Hematopoietic multipotent progenitor cell treated with erythropoietin and hydrocortisone succinate and interleukin-3 and kit ligand, for 8 days (in vitro differentiated cells): ENCODE results near the gene TRAPPC10.
A peak's percentile ranks its signal among the peaks of the same experiment; 100 is the strongest.

Experiments
- DNase-seq: peaks from one replicate; pipeline ENCODE4 v3.0.0-alpha.2; 2015

Gene TRAPPC10

DNA sequence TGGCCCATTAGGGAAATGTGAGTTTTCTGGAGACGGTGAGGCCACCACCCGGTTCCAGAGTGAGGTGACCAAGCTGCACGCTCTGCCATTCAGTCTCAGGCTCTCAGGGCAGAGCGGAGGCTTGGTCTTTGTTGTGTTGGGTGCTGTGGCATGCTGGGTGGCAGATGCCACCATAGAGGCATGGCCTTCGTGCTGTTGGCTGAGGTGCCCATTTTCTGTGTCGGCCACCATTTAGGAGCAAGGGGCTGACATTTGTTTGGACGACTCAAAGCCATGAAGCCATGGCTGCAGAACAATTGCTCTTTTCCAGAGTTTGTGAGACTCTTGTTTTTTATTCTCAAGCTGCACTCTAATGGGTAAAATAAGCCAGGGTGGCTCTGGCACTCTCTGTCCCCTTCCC lies 58.3 kb downstream of the TRAPPC10 start:
- DNase-seq: no peak

DNA sequence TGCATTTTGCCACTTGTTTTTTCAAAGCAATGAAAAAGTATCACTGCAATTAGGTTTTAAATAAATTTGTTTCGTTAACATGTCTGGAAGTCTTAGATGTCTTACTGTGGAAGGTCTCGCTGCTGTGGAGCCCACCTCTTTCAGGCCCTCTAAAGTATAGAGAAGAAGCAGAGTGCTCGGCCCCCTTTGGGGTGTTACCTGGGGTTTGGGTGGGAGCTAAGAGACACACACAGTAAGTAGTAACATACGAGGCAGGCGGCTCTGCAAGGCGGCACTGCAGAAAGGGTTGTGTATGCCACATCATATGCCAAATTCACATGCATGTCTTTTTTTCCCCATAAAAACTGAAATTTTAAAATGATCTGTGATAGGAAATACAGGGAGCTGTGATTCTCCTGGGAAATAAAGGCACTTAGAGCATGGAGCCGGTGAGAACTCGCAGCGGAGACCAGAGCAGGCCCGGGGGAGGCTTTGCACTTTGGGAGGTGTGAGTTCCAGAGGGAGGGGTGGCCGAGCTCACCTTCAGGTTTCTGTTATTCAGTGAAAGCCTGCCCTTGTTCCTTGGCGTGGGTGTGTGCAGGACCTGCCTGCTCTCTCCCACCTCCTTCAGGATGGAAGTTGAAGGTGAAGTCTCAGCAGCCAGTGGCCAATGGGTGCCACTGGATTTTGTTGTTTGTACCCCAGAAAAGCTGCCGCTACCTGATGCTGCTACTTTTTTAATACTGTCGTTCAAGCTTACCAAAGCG lies 59.4 kb downstream of the TRAPPC10 start:
- DNase-seq: no peak

DNA sequence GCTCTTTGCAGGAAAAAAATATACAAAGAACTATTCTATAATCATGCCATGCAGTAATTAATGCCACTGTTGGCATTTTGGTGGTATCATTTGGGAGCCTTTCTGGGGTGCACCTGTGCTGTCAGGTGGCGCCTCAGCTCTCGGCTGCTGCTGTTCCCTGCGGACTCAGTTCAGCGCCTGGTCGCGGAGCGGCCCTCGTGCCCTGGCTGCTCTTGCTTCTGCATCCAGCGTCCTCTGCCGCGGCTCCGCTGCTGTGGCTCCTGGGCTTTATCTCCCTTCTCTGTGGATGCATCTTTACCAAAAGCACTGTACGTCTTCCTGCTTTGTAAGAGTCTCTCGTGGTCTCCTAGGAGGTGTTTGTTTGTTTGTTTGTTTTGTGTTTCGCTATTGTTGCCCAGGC lies 60.0 kb downstream of the TRAPPC10 start:
- no peak for DNase-seq

DNA sequence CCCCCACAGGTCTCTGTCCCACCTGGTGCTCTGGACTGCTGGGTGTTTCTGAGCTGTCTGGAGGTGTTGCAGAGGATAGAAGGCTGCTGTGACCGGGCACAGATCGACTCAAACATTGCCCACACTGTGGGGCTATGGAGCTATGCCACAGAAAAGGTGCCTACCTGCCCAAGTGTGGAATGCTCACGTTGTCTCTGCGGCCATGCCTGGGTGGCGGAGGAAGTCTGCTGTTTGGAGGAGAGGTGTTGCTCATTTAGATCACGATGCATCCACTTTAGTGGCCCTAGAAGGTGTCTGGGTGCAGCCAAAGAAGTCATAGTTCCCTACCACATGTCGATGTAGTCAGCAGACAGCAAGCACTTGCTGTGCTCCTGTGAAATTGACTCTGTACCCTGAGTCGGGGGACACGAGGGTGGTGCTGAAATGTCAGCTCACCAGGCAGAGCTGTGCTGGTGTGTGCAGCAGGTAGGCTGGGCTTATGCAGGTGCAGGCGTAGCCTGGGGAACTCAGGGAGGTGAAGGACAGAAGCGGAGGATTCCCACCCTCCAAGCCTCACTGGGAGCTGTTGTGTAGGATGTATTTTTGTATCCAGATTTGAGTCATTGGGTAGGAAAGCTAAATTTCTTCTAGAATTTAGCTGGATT lies 62.3 kb downstream of the TRAPPC10 start:
- no peak for DNase-seq

DNA sequence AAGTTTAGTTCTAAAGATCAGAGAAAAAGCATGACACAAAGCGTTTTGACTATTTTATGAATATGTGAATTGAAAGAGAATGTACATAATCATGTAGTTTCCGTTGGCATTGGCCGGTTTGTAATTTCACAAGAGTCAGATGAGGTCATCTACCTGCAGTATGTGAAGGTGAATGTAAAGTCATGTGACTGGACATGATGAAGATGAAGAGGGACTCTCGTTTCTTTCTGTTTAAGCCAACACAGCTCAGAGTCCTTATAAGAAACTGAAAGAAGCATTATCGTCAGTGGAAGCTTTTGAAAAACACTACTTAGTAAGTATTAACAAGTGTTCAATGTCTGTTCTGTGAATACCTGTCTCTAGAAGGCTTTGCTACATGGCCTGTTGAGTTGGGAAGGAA lies 64.2 kb downstream of the TRAPPC10 start:
- DNase-seq: no peak

DNA sequence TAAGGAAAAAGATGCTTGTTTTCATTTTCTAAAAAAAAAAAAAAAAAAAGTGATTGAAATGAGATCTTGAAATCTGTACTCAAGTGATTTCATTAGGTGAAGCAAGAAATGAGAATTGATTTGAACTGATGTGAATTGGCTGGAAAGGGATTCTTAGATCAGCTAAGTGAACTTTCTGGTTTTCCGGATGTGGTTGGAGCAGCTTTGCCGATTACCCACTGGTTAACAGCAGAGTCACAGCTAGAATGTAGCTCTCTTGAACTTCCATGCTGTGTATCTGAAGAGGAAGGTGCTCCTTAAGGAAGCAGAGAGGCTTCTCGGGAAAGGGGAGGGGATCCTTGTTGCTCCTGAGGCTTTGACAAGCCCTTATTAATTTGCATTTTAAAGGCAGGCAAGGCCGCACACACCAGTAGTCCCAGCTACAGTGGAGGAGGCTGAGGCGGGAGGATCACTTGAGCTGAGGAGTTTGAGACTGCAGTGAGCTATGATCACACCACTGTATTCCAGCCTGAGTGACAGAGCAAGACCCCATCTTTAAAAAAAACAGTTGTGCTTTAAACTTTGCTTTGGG lies 66.4 kb downstream of the TRAPPC10 start:
- DNase-seq: no peak

DNA sequence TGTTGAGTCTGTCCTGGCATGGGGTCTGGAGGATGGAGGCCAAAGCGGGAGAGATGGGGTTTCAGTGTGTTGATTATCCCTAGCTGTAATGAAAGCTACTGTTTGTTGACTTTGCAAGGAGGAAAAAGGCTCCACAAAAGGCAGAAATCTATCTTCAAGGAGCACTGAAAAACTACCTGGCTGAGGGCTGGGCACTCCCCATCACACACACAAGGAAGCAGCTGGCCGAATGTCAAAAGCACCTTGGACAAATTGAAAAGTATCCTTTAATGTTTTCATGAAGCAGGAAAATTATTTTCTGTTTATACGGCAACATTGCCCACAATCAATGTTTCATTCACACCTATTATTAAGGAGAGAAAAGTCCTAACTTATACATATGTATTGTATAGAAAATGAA lies 67.3 kb downstream of the TRAPPC10 start:
- no peak for DNase-seq

DNA sequence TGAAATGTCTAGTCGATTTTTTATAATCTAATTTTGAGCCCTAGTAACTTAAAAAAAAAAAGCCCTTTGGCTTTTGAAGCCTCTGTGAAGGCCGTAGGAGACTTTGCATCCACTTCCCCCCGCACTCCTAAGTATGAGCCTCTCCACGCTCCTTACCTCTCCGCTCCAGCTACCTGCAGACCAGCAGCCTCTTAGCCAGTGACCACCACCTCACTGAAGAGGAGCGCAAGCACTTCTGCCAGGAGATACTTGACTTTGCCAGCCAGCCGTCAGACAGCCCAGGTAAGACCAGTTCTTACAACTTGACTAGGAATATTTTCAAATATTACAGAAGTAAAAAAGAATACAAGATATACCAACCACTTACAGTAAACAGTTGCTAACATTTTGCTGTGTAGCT lies 67.7 kb downstream of the TRAPPC10 start:
- DNase-seq: no peak

DNA sequence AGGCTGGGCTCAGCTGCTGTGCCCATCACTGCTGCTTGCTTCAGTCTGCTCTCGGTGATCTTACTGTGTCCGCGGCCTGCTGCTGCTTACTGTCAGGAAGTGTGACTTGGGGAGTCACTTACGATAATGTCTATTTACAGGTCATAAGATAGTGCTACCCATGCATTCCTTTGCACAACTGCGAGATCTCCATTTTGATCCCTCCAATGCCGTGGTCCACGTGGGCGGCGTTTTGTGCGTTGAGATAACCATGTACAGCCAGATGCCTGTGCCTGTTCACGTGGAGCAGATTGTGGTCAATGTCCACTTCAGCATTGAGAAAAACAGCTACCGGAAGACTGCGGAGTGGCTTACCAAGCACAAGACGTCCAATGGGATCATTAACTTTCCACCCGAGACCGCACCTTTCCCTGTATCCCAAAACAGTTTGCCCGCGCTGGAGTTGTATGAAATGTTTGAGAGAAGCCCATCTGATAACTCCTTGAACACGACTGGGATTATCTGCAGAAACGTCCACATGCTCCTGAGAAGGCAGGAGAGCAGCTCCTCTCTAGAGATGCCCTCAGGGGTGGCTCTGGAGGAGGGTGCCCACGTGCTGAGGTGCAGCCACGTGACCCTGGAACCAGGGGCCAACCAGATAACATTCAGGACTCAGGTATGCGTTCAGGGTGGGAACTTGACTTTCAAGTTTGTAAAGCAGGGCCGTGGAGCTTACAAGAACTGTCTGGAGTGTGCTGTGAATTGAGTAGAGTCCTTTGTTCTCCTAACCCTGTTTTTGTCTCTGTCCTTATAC lies 70.7 kb downstream of the TRAPPC10 start:
- peak; percentile 10 for DNase-seq

DNA sequence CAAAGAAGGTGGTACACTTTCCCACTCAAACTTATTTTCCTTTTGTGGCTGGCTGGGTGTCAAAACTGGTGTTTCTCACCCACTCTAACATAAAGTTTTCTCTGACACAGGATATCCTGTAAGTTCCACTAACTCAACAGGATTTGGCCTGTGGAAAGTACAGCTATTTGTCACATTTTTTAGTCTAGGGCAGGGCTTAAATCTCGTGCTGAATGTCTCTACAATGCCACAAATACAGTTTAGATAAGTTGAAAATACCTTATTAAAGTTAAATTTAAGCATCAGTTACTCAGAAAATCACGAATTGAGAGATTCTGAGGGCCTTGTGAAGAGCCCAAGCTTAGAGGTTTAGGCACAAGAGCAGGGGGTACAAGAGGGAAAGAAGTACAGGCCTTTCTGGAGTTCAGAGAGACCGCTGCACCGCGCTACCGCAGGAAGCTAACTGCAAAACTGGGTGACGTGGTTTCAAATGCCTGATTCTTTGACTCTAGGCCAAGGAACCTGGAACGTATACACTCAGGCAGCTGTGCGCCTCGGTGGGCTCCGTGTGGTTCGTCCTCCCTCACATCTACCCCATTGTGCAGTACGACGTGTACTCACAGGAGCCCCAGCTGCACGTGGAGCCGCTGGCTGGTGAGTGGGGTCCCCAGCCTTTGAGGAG lies 71.7 kb downstream of the TRAPPC10 start:
- no peak for DNase-seq

DNA sequence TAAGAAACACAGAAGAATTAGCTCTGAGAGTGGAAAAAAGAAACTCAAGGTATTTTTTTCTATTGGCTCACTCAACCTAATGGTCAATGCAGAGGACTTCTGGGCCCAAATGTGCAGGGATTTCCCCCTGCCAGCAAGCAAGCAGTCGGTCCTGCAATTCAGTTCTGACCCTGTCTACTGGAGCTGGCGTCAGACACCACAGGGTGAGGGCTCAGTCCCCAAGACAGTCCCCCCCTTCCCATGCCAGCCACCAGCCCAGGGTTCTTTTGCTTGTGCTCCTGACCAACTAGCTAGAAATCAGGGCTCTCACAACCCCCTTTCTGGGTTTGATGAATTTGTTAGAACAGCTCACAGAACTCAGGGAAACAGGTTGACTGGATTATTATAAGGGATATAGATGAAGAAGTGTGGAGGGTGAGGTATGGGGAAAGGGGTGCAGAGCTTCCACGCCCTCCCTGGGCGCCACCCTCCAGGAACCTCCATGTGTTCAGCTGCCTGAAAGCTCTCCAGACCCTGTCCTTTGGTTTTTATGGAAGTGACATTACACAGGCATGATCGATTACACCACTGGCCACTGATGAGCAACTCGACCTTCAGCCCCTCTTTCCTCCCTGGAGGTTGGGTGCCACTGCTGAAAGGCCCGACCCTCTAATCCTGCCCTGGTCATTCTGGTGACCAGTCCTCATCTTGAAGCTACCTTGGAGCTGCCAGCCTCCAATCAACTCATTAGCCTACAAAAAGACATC lies 72.6 kb downstream of the TRAPPC10 start:
- no peak for DNase-seq

DNA sequence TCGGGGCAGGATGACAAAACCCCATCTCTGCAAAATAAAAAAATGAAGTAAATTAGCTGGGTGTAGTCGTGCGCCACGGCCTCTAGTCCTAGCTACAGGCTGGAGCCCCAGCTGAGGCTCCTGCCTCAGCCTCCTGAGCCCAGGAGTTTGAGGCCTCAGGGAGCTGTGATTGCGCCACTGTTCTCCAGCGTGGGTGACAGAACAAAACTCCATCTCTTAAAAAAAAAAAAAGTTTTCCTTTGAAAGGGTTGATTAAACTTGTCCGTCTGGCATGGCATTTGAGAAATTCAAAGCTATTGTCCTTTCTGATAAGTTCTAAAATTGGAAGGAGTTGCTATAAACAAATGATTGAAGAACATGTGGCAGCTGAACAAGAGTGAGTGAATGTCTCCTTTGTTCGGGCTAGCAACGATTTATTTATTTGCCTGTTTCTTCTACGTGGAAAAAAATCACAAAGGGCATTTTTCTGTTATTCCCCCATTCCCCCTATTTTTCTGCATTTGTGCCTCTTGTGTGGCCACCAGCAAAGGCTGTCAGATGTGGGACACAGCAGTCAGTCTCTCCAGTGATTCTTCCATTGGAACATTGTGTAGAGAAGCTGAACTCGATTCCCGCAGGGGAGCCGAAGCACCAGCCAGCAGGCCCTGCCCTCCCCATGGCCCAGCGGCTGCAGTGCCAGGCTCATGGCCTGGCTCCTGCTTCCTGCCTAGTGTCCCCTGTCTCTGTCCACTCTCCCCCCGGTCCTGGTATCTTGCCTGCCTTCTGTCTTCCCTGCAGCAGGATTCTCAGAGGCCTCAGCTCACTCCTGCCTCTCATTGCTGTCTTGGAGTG lies 73.6 kb downstream of the TRAPPC10 start:
- no peak for DNase-seq

DNA sequence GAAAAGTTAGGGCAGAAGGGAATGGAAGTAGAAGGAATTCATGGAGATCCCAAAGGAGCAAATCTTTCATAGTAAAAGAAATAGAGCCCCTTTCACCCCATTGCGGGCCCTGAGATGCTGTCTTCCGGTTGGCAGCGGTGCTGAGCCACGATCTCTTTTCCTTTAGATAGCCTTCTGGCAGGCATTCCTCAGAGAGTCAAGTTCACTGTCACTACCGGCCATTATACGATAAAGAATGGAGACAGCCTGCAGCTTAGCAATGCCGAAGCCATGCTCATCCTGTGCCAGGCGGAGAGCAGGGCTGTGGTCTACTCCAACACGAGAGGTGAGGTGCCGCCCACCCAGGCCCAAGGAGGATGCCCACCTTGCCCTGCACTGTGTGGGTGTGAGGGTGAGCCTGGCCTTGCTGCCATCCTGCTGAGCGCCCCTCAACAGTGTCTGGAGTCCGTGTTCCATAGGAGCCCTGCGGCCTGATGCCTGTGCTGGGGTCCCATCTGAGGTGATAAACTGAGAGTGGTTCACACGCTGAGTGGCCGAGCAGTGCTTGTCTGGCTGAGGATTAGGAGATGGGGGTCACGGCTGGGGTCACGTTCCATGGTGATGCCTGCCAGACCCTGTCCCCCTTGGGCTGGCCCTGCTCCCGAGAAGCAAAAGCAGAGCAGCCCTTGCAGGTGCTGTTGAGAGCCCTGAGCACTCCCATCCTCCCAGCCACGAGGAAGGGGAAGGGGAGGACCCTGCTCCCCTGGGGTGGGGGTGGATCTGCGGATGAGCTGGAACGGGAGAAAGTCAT lies 74.7 kb downstream of the TRAPPC10 start:
- no peak for DNase-seq

DNA sequence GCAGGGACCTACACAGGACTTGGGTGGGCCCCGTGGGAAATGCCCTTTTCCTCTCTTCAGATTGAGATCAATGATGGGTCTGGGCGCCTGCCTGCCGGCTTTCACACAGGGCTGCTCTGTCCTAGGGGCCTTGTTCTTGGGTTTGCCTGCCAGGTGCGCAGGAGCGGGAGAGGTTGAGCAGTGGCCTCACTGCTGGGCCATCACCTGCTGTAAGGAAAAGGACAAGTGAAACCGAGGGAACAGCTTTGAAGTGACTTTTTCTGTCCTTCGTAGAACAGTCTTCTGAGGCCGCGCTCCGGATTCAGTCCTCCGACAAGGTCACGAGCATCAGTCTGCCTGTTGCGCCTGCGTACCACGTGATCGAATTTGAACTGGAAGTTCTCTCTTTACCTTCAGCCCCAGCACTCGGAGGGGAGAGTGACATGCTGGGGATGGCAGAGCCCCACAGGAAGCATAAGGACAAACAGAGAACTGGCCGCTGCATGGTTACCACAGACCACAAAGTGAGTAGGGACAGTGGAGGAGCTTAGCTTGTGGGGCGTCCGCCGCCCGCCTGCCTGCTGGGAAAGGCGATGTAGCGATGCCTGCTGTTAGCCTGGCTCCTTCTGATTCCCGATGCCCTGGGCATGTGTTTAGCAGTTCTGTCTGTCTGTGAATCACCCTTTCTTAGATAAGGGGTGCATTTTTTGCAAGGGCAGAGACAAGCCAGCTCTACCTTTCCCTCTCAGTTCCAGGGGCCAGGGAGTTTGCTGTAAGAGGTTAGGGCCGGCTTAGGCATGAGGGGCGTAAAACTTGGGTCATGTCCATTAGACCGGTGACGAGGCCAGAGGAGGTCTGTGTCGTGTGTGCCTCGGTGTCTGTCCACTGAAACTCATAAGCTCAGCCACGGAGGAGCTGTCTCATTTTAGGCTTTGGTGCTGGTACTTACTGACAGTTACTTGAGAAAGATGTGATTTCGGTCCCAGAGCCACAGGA lies 75.6 kb downstream of the TRAPPC10 start:
- peak; percentile 12 for DNase-seq

DNA sequence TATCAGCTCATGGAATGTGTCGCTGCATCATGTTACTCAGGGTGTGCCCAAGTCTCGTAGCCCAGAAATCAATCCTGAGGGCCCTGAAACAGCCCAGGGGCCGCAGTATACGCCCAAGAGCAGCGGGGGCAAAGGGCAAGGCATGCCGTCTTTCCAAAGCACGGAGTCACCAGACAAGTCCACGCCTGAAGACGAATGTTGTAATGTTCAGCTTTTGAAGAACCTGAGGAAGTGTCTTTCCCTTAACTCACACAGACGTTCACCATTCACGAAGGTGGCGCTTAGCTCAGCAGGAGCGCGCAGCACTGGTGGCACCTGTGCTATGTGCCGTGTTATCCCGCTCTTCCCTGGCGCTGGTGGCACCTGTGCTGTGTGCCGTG lies 76.3 kb downstream of the TRAPPC10 start:
- no peak for DNase-seq

DNA sequence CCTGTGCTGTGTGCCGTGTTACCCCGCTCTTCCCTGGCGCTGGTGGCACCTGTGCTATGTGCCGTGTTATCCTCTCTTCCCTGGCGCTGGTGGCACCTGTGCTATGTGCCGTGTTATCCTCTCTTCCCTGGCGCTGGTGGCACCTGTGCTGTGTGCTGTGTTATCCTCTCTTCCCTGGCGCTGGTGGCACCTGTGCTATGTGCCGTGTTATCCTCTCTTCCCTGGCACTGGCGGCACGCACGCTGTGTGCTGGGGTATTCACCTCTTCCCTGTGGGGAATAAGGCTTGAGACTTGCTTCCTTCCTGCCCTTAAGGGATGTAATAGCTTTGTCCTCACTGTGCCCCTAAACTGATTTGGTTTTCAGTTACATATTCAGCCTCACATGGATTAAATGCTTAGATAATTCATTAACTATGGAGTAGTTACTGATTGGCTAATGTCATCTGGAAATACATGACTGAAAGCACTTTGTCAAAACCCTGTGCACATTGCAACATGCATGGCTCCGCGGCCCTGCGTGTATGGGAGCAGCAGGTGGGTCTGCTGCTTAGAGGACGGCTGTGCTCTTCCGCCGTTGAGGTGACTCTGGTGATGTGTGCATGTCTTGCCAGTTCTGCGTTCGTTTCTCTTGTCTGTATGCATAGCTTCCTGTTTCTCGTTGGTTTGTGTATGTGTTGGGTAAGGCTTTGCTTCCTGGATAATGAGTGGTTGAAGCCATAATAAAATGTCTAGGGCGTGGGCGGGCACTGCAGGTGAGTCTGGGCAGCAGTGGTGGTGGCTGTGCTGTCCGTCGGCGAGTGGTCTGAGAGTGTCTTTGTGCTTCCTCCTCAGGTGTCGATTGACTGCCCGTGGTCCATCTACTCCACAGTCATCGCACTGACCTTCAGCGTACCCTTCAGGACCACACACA lies 77.1 kb downstream of the TRAPPC10 start:
- DNase-seq: no peak

DNA sequence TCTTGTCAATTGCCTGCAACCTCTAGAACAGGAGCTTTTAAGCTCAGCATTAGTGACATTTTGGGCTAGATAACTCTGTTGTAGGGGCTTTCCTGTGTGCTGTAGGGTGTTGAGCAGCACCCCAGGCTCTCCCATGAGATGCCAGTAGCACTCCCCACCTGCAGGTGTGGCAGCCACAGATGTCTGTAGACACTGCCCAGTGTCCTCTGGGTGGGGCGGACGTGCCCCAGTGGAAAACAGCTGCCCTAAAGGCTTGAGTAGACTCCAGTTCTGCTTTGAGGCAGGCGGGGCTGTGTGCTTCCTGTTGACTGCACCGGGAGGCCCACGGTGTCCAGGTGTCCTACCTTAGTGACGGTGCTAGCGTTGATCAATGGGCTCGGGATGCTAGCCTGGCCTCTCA lies 78.2 kb downstream of the TRAPPC10 start:
- no peak for DNase-seq

DNA sequence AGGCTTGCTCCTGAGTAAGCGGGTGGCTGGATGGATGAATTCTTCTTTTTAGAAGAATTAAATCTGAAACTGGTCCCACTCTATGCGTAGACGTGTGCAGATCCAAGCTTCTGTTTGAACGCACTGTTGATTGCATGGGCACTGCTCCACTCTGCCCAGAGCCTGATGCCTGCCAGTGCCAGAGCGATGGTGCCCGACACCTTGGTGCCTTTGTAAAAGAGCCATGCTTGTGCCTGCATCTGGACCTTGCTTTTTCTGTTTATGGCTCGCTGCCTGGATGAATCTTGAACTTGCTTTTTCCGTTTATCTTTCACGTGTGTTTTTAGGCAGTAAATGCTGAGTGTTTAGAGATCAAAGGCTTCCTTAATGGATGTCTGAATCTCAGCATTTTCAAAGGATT lies 80.1 kb downstream of the TRAPPC10 start:
- DNase-seq: no peak
